Body of pancreas (tissue), 4 donors: ENCODE results near the gene NUMA1.

ENCODE experiments used
- POLR2A ChIP-seq, 3 donors: fragments of 450-650 bp; IDR thresholded peaks; one replicate each; pipeline ENCODE4 v1.6.1; 2016; ENCODE audit warnings: antibody characterized with exemption in 3 of 3, mild to moderate bottlenecking in 2 of 3
- TF ChIP-seq, protein P1 (sequence below), 7 experiments: fragments of 450-650 bp in 4 of 7; fragments of 200-600 bp in 3 of 7; sonication (generic) in 3 of 7; IDR thresholded peaks; one replicate each; pipeline ENCODE4 v1.5.1; 2016 to 2019; ENCODE audit warnings: antibody characterized with exemption in 7 of 7

DNA sequence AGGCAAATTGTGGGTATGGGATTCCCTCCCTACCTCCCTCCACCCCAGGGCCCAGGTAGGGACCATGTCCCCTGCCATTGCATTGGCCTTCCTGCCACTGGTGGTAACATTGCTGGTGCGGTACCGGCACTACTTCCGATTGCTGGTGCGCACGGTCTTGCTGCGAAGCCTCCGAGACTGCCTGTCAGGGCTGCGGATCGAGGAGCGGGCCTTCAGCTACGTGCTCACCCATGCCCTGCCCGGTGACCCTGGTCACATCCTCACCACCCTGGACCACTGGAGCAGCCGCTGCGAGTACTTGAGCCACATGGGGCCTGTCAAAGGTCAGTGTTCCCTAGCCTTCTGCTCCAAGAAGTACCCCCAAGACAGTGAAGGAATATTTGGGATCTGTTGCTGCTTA is 25.5 kb upstream of the NUMA1 start, which contains the start of gene TOMT:
- TF ChIP-seq, protein P1, sequence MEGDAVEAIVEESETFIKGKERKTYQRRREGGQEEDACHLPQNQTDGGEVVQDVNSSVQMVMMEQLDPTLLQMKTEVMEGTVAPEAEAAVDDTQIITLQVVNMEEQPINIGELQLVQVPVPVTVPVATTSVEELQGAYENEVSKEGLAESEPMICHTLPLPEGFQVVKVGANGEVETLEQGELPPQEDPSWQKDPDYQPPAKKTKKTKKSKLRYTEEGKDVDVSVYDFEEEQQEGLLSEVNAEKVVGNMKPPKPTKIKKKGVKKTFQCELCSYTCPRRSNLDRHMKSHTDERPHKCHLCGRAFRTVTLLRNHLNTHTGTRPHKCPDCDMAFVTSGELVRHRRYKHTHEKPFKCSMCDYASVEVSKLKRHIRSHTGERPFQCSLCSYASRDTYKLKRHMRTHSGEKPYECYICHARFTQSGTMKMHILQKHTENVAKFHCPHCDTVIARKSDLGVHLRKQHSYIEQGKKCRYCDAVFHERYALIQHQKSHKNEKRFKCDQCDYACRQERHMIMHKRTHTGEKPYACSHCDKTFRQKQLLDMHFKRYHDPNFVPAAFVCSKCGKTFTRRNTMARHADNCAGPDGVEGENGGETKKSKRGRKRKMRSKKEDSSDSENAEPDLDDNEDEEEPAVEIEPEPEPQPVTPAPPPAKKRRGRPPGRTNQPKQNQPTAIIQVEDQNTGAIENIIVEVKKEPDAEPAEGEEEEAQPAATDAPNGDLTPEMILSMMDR (IDR thresholded peaks at IDR 0.05) = no peak
- TF ChIP-seq POLR2A (IDR thresholded peaks at IDR 0.05) = no peak
